ENCODE results near the gene PAX2.

The PAX2 gene

GRCh38 chr10:100782461-100783244 is 37.3 kb downstream of the PAX2 start:
- H3K27ac ChIP-seq (replicated peaks), result no peak overlapping the region
- TF ChIP-seq POLR2AphosphoS5 (IDR thresholded peaks at IDR 0.05; ENCODE audit: low read depth), result no peak
- TF ChIP-seq CTCF (IDR thresholded peaks at IDR 0.05; ENCODE audit: insufficient read depth, low read length), result no peak
- no peak for TF ChIP-seq REST (IDR thresholded peaks at IDR 0.05; ENCODE audit: insufficient replicate concordance, low read depth)
- no peak for TF ChIP-seq GABPA (IDR thresholded peaks at IDR 0.05; ENCODE audit: low read depth)
- TF ChIP-seq SPI1 (IDR thresholded peaks at IDR 0.05; ENCODE audit: borderline replicate concordance, low read depth), result no peak
- H3K27me3 ChIP-seq (ENCODE audit: insufficient read depth, poor library complexity, severe bottlenecking), result peaks cover 2% of the 10 kb centered on the region
- no peak overlapping the region for H3K4me3 ChIP-seq (replicated peaks; ENCODE audit: insufficient read depth, low read length)
- DNase-seq (ENCODE audit: low read depth in 1 of 2, low spot score in 1 of 2), result no peak

- Histone ChIP-seq H3K4me3 (replicated peaks; ENCODE audit: insufficient read depth, low read length) (no peak overlapping the region), H3K27ac (replicated peaks) (no peak overlapping the region), H3K27me3 (ENCODE audit: insufficient read depth, poor library complexity, severe bottlenecking) (no peaks in the 10 kb centered on the region)
- TF ChIP-seq REST (IDR thresholded peaks at IDR 0.05; ENCODE audit: insufficient replicate concordance, low read depth), result no peak
- no peak for TF ChIP-seq CTCF (IDR thresholded peaks at IDR 0.05; ENCODE audit: insufficient read depth, low read length)
- no peak for TF ChIP-seq POLR2AphosphoS5 (IDR thresholded peaks at IDR 0.05; ENCODE audit: low read depth)
- TF ChIP-seq SPI1 (IDR thresholded peaks at IDR 0.05; ENCODE audit: borderline replicate concordance, low read depth), result no peak
- TF ChIP-seq GABPA (IDR thresholded peaks at IDR 0.05; ENCODE audit: low read depth), result no peak
- no peak for DNase-seq (ENCODE audit: low read depth in 1 of 2, low spot score in 1 of 2)
These were observed 38.7 kb downstream of the PAX2 start for GRCh38 chr10:100784126-100784525.

- Histone ChIP-seq H3K27ac (replicated peaks) (no peak overlapping the region), H3K27me3 (ENCODE audit: insufficient read depth, poor library complexity, severe bottlenecking) (peaks cover 14% of the 10 kb centered on the region), H3K4me3 (replicated peaks; ENCODE audit: insufficient read depth, low read length) (no peak overlapping the region)
- TF ChIP-seq REST (IDR thresholded peaks at IDR 0.05; ENCODE audit: insufficient replicate concordance, low read depth) (no peak), SPI1 (IDR thresholded peaks at IDR 0.05; ENCODE audit: borderline replicate concordance, low read depth) (no peak), POLR2AphosphoS5 (IDR thresholded peaks at IDR 0.05; ENCODE audit: low read depth) (no peak), GABPA (IDR thresholded peaks at IDR 0.05; ENCODE audit: low read depth) (no peak), CTCF (IDR thresholded peaks at IDR 0.05; ENCODE audit: insufficient read depth, low read length) (no peak)
- no peak for DNase-seq (ENCODE audit: low read depth in 1 of 2, low spot score in 1 of 2)
These were observed 41.2 kb downstream of the PAX2 start for GRCh38 chr10:100786591-100786990.
